Effector memory CD4-positive, alpha-beta T cell (primary cell): ENCODE results near the gene SLC6A6.

Source experiments
- DNase-seq, 3 donors: peaks; one replicate each; pipeline ENCODE4 v3.0.0-alpha.2; 2020
- H3K27ac ChIP-seq: 2 replicates; pipeline ENCODE4 v1.7.0; 2013; ENCODE audit warnings: mild to moderate bottlenecking, low read length, moderate library complexity; ENCODE audit not compliant: insufficient read depth, poor library complexity, severe bottlenecking
- H3K27me3 ChIP-seq: replicated peaks from 2 replicates; pipeline ENCODE4 v1.7.0; 2013; ENCODE audit warnings: mild to moderate bottlenecking, low read length; ENCODE audit not compliant: insufficient read depth, control insufficient read depth, poor library complexity, severe bottlenecking
- H3K36me3 ChIP-seq: 2 replicates; pipeline ENCODE4 v1.7.0; 2013; ENCODE audit warnings: mild to moderate bottlenecking, low read length, moderate library complexity; ENCODE audit not compliant: control insufficient read depth, insufficient read depth
- H3K4me1 ChIP-seq: 2 replicates; pipeline ENCODE4 v1.7.0; 2013; ENCODE audit warnings: low read length, mild to moderate bottlenecking; ENCODE audit not compliant: control insufficient read depth, insufficient read depth, poor library complexity, severe bottlenecking
- H3K4me3 ChIP-seq: 2 replicates; pipeline ENCODE4 v1.7.0; 2013; ENCODE audit warnings: low read length, low read depth, mild to moderate bottlenecking; ENCODE audit not compliant: insufficient read depth, poor library complexity, severe bottlenecking
- H3K9me3 ChIP-seq: 2 replicates; pipeline ENCODE4 v1.7.0; 2013; ENCODE audit warnings: mild to moderate bottlenecking, low read length, moderate library complexity; ENCODE audit not compliant: control insufficient read depth

The SLC6A6 gene

DNA sequence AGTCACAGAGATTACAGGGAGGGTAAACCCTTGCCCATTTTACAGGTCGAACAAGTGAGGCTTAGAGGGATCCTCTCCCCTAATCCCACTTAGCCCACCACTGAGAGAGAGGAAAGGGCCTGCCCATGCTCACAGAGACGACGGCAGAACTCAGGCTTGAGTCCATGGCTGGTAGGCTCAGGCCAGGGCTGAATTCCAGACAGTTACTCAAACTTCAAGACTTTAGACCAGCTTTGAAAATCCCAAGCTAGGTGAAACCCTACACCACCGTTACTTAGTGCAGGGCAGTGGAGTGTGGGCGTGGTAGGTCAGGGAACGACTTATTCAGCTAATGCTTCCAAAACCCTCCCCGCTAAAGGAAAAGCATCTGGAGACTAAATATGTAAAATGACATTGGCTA is 121.4 kb downstream of the SLC6A6 start:
- H3K27ac ChIP-seq: no peak overlapping the region
- H3K4me3 ChIP-seq: no peak overlapping the region
- H3K9me3 ChIP-seq: no peaks in the 10 kb centered on the region
- H3K4me1 ChIP-seq: no peaks in the 10 kb centered on the region
- H3K27me3 ChIP-seq: no peaks in the 10 kb centered on the region
- H3K36me3 ChIP-seq: no peaks in the 10 kb centered on the region
- DNase-seq: no peak

DNA sequence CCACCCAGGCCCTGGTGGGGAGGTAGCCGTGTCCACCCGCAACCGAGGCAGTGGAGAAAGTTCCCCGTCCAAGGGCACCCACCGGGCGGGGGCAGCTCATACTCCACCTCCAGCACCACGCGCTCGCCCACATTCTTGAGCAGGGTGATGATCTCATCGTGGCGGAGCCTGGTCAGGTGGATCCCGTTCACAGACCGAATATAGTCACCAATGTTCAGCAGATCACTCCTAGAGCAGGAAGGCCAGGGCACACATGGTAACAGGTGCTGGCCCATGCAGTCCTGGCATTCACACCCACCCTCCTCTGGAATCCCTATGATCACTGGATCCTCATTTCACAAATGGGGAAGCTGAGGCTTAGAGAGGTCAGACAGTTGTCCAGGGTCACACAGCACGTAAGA is 121.9 kb downstream of the SLC6A6 start:
- Histone ChIP-seq H3K9me3 (no peaks in the 10 kb centered on the region), H3K27ac (no peak overlapping the region), H3K36me3 (no peaks in the 10 kb centered on the region), H3K27me3 (no peaks in the 10 kb centered on the region), H3K4me1 (no peaks in the 10 kb centered on the region), H3K4me3 (no peak overlapping the region)
- DNase-seq: no peak

DNA sequence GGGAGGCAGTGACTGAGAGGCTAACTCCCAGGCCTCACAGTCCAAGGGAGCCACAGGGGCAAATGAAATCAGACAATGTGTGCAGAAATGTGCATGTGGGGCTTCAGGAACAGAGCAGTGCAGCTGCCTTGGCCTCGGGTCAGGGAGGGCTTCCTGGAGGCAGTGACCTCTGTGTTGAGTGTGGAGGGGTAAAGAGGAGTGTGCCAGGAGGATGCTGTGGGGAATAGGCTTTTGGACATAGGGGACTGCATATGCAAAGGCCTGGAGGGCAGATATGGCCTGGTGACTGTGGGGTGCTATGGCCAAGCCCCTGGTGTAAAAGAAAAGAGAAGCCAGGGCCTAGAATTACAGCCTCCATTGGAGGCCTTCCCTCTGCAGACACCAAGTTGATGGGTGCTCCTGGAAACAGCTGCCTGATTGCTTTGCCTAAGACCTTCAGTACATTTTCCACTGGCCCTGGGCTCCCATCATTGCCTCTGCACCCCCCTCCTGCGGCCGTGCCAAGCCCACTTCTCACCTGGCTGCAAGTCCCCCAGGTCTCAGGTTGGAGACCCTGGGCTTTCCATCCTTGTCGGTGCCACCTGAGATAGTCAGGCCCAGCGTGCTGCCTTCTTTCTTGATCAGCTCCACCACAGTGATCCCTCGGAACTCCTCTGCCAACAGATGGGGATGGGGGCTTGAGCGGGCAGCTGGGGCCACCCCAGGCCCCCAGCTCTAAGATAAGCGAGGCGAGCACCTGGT is 122.7 kb downstream of the SLC6A6 start:
- no peaks in the 10 kb centered on the region for H3K27me3 ChIP-seq
- no peak for DNase-seq
- no peaks in the 10 kb centered on the region for H3K36me3 ChIP-seq
- H3K9me3 ChIP-seq: no peaks in the 10 kb centered on the region
- no peak overlapping the region for H3K27ac ChIP-seq
- H3K4me3 ChIP-seq: no peak overlapping the region
- no peaks in the 10 kb centered on the region for H3K4me1 ChIP-seq

DNA sequence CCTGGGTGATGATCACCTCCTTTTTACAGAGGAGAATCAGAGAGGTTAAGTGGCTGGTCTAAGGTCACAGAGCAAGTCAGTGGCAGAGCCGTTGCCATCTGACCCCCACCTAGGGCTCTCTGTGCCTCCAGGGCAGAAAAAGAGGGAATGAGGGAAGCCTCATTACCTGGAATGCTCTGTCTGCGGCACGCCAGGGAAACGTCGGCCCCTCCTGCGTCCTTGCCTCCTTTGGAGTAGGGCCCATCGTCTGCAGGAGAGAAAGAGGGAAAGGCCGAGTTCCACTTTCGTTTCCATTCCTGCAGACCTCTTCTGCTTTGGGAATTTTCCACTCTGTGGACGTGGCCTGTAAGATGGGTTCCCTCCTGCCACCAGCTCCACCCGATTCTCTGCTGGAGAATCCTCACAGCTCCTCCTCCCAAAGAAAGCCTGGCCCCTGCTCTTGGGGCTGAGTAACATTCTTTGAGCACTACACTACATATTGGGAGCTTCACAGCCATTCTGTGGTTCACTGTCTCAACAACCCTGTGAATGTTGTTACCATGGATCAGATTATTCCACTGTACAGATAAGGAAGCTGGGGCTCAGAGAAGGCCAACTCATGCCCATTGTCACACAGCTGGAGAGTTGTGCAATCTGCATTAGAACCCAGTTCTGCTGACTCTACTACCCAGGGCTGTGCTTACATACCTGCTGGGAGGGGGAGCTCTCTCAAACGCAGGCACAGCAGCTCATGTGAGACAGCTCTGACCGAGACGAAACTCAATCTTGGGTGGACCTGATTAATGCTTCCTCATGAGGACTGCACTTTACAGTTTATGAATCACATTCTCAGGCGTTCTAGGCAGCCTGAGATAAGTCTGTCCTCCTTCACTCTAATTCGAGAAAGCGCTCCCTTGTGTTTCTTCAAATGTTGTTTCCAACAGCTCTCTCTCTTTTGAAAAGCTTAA is 123.6 kb downstream of the SLC6A6 start:
- Histone ChIP-seq H3K4me3 (no peak overlapping the region), H3K36me3 (no peaks in the 10 kb centered on the region), H3K27ac (no peak overlapping the region), H3K4me1 (no peaks in the 10 kb centered on the region), H3K27me3 (no peaks in the 10 kb centered on the region), H3K9me3 (no peaks in the 10 kb centered on the region)
- no peak for DNase-seq

DNA sequence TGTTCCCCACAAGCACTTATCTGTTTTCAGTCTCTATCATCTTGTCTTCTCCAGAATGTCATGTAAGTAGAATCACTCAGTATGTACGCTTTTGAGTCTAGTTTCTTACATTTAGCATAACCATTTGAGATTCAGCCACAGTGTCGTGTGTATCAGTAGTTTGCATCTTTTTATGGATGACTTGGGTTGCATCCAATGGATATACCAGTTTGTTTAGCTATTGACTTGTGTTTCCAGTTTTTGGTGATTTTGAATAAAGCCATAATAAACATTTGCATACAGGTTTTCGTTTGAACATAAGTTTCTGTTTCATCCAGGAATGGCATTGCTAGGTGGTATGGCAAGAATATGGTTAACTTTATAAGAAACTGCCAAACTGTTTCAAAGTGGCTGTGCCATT is 125.7 kb downstream of the SLC6A6 start:
- no peaks in the 10 kb centered on the region for H3K4me1 ChIP-seq
- H3K36me3 ChIP-seq: no peaks in the 10 kb centered on the region
- H3K27ac ChIP-seq: no peak overlapping the region
- no peaks in the 10 kb centered on the region for H3K9me3 ChIP-seq
- no peaks in the 10 kb centered on the region for H3K27me3 ChIP-seq
- DNase-seq: no peak
- H3K4me3 ChIP-seq: no peak overlapping the region

DNA sequence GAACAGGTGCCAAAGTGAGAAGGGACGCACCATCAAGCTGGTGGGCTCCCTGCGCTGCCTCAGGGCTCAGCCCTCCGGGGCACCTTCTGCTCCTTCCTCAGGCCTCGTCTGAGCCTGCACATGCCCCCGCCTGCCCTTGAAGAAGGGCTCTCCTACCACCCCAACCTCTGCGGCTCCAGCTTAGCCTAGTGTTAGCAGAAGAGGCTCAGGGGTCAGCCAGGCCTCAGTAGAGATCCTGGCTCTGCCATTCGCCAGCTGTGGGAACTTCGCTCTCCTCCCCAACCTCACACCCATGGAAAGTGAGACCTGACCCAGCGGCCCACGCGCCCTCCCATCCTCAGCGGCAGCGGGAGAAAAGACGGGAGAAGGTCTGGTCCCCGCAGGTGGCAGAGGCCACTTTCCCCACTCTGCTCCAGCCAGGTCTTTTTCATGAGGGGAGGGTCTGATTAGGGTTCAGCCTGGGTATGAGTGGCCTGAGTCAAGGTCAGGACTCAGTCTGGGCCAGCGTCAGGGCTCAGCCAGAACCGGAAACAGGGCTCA is 129.5 kb downstream of the SLC6A6 start:
- Histone ChIP-seq H3K9me3 (no peaks in the 10 kb centered on the region), H3K27me3 (no peaks in the 10 kb centered on the region)
- DNase-seq: no peak

DNA sequence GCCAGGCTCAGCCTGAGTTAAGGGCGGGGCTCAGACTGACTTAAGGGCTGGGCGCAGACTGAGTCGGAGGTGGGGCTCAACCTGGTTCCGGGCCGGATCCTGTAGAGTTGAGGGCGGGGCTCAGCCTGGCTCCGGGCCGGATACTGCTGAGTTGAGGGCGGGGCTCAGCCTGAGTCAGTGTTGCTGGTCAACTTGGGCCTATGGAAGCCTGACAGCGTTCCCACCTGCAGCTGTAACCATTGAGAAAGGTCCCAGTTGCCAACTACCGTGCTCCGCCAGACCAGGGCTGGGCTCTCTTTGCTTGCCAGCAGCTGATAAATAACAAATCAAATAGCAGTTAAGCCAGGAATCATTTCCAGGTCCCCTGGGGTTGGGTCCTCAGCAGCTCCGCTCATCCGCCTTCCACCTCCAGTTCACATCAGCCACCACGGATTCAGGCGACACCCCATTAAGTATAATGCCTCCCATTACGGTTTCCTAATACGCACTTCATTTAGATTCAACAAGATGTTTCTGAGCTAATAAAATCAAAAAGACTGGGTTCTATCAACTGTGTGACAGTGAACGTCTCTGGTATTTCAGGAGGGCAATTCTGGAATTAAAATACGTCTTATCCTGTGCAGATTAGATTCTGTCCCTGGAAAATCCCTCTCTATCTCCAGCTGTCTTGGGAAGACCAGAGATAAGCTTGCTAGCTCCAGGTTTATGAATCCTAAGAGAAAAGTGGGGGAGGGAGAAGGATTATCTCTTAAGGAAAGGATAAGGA is 130.5 kb downstream of the SLC6A6 start:
- Histone ChIP-seq H3K27me3 (no peaks in the 10 kb centered on the region), H3K4me3 (no peak overlapping the region), H3K9me3 (no peaks in the 10 kb centered on the region), H3K4me1 (no peaks in the 10 kb centered on the region), H3K27ac (no peak overlapping the region), H3K36me3 (no peaks in the 10 kb centered on the region)
- DNase-seq: no peak

More for the DNA sequence above, 129.5 kb downstream of the SLC6A6 start:
- no peaks in the 10 kb centered on the region for H3K36me3 ChIP-seq
- no peak overlapping the region for H3K27ac ChIP-seq
- H3K4me3 ChIP-seq: no peak overlapping the region
- no peaks in the 10 kb centered on the region for H3K4me1 ChIP-seq

DNA sequence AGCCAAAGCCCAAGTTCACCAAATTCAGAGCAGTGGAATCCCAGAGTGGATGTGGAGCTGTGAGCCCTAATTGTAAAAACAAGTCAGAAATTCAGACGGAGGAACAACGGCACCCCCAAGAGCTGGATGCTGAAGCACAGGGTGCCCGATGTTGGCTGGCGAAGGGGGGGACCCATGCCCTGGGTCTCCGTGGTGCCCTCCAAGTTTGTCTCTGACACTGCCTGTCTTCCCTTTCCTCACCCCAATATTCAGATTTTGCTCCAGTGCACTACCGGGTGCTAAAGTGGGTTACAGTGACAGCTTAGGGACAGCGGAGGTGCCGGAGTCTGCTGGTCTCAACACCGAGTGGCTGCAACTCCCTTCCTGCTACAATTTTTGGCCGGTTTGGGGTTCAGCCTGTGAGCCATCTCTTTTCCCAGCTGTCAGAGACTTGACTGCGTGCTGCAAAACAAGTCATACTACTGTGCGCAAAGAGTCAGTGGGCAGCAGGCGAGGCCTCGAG is 131.1 kb downstream of the SLC6A6 start:
- H3K4me3 ChIP-seq: no peak overlapping the region
- H3K27ac ChIP-seq: no peak overlapping the region
- H3K27me3 ChIP-seq: no peaks in the 10 kb centered on the region
- H3K36me3 ChIP-seq: no peaks in the 10 kb centered on the region
- no peaks in the 10 kb centered on the region for H3K9me3 ChIP-seq
- H3K4me1 ChIP-seq: no peaks in the 10 kb centered on the region
- DNase-seq: no peak

DNA sequence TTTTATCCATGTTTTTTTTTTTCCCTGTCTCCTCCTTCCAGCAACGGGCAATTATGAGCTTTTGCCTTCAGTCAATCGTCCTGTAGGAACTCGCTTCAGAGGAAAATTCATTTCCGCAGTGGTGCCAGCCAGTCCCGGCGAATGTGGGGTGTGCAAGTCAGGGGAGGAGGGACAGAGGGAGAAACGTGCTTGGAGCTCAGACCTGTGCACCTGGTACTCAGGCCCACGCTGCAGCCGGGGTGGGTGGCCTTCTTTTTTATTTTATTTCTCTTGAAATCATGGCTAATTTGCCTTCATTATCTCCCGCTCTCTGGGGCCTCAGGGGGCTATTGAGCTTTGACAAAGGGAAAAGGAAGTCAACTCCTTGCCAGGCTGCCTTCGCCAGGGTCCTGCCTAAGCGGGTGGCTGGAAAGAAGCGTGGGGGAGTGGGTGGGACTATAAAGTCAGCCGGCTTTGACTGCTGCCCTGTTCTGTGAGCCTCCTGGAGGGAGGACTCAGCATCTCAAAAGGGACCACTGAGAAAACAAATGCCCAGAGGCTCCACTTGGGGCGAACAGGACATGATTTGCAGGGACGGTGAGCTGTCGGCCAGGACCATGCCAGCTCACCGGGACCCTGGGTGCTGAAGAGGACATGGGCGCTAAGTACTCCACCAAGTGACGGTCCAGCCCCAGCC is 132.2 kb downstream of the SLC6A6 start:
- Histone ChIP-seq H3K27ac (no peak overlapping the region), H3K4me3 (no peak overlapping the region), H3K36me3 (no peaks in the 10 kb centered on the region), H3K4me1 (no peaks in the 10 kb centered on the region), H3K27me3 (no peaks in the 10 kb centered on the region), H3K9me3 (no peaks in the 10 kb centered on the region)
- no peak for DNase-seq
